ENCODE results near the gene STXBP3.
A peak's percentile ranks its signal among the peaks of the same experiment; 100 is the strongest.

STXBP3 gene

DNA sequence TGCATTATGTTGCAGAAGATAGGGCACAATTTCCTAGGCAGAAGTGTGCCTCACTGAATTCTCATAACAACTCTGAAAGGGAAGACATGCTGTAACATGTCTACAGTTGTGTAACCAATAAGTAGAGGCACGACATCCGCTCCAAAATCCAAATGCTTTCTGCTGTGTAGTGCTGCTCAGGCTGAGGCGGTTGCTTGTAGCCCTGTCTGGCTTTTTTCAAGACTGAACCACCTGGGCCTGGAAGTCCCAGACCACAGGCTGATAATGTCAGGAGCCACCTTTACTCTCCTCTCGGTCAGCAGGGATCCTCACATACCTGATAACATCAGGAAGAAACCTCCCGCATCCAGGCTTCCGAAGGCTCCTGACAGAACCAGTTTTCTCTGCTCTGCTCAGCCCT is 99.5 kb downstream of the STXBP3 start:
- DNase-seq: no peak

DNA sequence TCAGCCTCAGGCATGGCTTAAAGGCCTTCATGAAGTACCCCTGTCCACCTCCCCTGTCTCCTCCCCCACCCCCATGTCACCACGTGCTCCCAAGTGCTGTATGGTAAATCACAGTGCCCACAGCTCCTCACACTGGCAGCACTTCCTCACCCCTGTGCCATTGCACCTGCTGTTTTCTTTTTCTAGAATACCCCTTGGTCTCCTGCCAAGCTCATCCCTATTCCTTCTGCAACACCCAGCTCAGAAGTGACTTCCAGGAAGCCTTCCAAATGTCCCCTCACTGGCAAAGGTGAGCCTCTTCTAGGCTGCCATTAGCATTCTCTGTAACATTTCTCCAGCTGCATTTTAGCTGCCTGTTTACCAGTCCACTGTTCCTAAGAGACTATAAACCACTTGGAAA is 101.0 kb downstream of the STXBP3 start:
- DNase-seq: no peak

DNA sequence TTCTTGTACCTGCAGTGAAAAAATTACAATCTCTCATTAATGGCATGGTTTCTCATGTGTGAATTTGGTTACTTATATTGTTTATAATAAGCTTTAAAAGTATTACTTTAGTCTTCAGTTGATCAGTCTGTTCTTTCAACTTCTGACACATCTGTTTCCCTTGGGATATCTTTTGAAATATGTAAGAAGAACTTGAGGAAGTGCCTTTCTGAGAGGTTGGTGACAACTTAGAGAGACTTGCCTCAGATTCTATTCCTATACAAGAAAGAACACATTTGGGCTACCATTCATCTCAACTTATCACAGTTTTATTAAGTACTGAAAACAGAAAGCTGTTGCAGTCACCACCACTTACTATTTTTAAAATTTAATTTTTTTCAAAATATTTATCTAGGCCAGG is 102.3 kb downstream of the STXBP3 start:
- DNase-seq: no peak

GRCh38 chr1:108850929-108851328 is 104.5 kb downstream of the STXBP3 start:
- no peak for DNase-seq

- DNase-seq: no peak
Measured at GRCh38 chr1:108851567-108851966, 105.1 kb downstream of the STXBP3 start.

DNA sequence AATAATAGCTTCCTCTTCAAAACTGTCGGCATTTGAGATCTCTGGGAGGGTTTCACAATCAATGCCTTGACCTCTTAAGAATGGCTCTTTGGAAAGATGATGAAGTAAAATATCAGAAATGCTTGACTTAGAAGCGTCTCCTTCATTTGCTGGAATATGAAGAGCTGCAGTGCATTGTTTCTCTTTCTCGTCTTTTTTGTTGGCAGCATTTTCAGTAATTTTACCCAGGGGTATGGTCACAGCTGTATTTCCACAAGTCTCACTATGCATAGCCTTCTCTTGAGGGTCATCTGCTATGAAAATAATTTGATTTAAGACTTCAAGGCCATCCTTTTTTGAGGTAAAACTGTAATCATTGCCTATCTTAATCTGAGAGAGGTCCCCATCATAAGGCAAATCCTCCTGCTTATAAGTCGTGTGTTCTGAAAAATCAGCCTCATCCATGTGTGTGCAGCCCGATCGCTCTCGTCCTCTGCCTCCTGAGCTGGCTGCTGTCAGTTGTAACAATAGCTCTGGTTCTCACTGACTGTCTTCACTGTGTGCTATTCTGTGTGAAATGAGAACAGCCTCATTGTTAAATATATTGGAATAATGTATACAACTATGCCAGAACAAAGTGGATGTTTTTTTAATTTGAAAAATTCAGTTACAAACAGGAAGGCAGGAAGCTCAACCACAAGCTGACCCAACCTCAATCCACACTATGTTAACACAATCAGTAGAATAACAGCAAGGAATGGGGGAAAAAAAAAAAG is 105.9 kb downstream of the STXBP3 start:
- no peak for DNase-seq

- DNase-seq: peak; percentile 55
Measured at GRCh38 chr1:108854221-108855019, 107.9 kb downstream of the STXBP3 start.

DNA sequence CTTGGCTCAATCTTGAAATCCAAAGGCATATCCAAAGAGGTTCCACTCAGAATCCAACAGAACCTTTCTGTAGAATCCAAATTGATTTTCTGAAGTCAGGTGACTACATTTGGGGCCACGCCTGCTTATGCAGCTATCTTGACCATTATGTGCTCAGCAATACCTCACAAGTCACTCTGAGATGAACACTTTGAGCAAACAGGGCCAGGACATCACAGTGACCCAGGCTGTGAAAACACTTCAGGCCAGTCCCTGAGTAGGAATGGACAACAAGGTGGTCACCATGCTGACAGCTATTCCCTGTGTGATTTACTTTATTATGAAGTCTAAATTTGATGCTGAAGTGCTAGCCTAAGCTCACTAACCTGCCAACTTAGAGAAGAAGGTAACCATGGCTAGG is 110.5 kb downstream of the STXBP3 start, which contains the start of gene AKNAD1:
Gene AKNAD1, minus strand, starts transcription at position 101 of the 400 bp plus-strand sequence. CDS start 4,430 bp downstream, outside the sequence.
- DNase-seq: no peak

GRCh38 chr1:108858230-108858950 is 111.9 kb downstream of the STXBP3 start:
- no peak for DNase-seq
